OCI-LY1 (cell line): ENCODE results near the gene KANTR.

Source experiments
- CTCF ChIP-seq: fragments of 200-600 bp; sonication (generic), shearing (Covaris generic); IDR thresholded peaks from 2 replicates; pipeline ENCODE4 v1.5.1; 2017; ENCODE audit warnings: mild to moderate bottlenecking, antibody characterized with exemption, low read length, moderate library complexity, mixed read lengths
- EZH2 ChIP-seq: fragments of 200-600 bp; sonication (generic), shearing (Covaris generic); IDR thresholded peaks from 2 replicates; pipeline ENCODE4 v1.8.0; 2017; ENCODE audit warnings: borderline replicate concordance, mixed run types, mild to moderate bottlenecking, antibody characterized with exemption, low read length, moderate library complexity, mixed read lengths

GRCh38 chrX:53125506-53125905, 31.6 kb downstream of the KANTR start:
- TF ChIP-seq CTCF (no peak), EZH2 (no peak)
